ENCODE data around the gene SMARCA2. TPM values are rescaled to one million over a fixed set of nuclear protein-coding genes. Genes with fewer than 3 reads are reported as not detected.

The SMARCA2 gene
- total and polyA plus RNA-seq, 2 donors (not counting 1 experiment from before 2014, with no cell fraction given), result 75.3 to 250 TPM

DNA sequence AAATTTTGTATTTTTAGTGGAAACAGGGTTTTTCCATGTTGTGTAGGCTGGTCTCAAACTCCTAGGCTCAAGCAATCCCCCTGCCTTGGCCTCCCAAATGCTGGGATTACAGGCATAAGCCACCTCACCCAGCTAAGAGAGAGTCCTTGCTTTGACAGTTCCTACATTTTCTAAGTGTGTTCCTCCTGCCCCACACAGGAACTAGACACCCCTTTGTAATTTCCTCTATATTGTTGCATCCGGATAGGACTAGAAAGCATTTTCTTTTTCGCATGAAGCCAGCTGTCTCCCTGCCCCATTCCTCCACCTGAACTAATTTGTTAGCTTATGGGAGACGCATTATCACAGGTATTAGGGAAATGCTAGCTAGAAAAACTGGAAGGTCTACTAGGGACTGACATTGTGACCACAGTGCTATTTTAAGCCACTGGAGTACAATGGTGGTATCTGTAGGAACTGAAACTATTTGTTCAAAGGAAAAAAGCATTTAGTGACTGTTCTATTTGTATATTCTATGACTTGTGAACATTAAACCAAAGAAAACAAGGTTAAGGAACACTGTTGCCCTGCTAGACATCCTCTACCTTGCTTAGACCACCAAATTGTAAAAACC lies 214.1 kb downstream of the SMARCA2 start:
- DNase-seq, result peak; percentile 12
- TF ChIP-seq CTCF (IDR thresholded peaks at IDR 0.05) (no peak), EZH2 (IDR thresholded peaks at IDR 0.05; ENCODE audit: borderline replicate concordance, insufficient read depth, low read depth, low read length, poor library complexity, severe bottlenecking) (no peak)
- WGBS (ENCODE audit: insufficient coverage), result no CpG with 5 or more reads among the region's 3 CpGs
- no peaks in the 10 kb centered on the region for H3K27me3 ChIP-seq (replicated peaks in 1 of 4; ENCODE audit: control extremely low read depth in 1 of 4, control insufficient read depth in 3 of 4, insufficient read depth in 4 of 4, low read length in 3 of 4)
- no peaks in the 10 kb centered on the region for H4K20me1 ChIP-seq (ENCODE audit: control insufficient read depth, insufficient read depth, low read length, poor library complexity, severe bottlenecking)
- H3K4me2 ChIP-seq (replicated peaks; ENCODE audit: low read depth, low read length, poor library complexity, severe bottlenecking), result peak overlapping the region; percentile 64
- Mint-ChIP-seq H3K27ac (no peak overlapping the region), H3K4me3 (peak overlapping the region; percentile 37), H3K9me3 (ENCODE audit: insufficient read depth) (no peaks in the 10 kb centered on the region), H3K27me3 (peaks cover 4% of the 10 kb centered on the region), H3K4me1 (peaks cover 25% of the 10 kb centered on the region)
- no peaks in the 10 kb centered on the region for H3K79me2 ChIP-seq (ENCODE audit: control insufficient read depth, insufficient read depth, low read length)
- no peak for ATAC-seq (ENCODE audit: low read depth)
- intact Hi-C loops (cut with micrococcal nuclease), result no loop called here
- H3K4me1 ChIP-seq (ENCODE audit: control insufficient read depth in 2 of 2, insufficient read depth in 2 of 2, low read length in 2 of 2), result peaks cover 22 to 23% of the 10 kb centered on the region in 2 donors
- CTCF ChIA-PET, result interaction anchor here (0.9 kb wide), 1 partner anchor 145 kb away, joined by 3 read pairs; no protein-coding TSS in a partner anchor
- peak overlapping the region; percentile 45 for H3K9ac ChIP-seq (ENCODE audit: low read length)
- POLR2A ChIA-PET, result no interaction called here
- peaks cover 0 to 4% (median 0%) of the 10 kb centered on the region in 3 donors for H3K9me3 ChIP-seq (ENCODE audit: control extremely low read depth in 1 of 3, control insufficient read depth in 2 of 3, insufficient read depth in 1 of 3, low read length in 2 of 3)
- no peaks in the 10 kb centered on the region for H3K36me3 ChIP-seq (replicated peaks in 1 of 2; ENCODE audit: control extremely low read depth in 1 of 2, control insufficient read depth in 1 of 2, extremely low read depth in 1 of 2, insufficient read depth in 2 of 2, low read length in 1 of 2)
- no peak overlapping the region for H2AFZ ChIP-seq (ENCODE audit: insufficient read depth, low read depth, low read length, poor library complexity, severe bottlenecking)
- H3K27ac ChIP-seq (ENCODE audit: low read length in 2 of 2), result peak overlapping the region in 1 of 2 donors; percentile 27
- H3K4me3 ChIP-seq (ENCODE audit: control extremely low read depth in 1 of 5, extremely low read depth in 1 of 5, insufficient read depth in 1 of 5, low read depth in 2 of 5, low read length in 4 of 5), result peak overlapping the region in 1 of 5 experiments; percentile 27

- Mint-ChIP-seq H3K9me3 (ENCODE audit: insufficient read depth) (no peaks in the 10 kb centered on the region), H3K4me3 (no peak overlapping the region), H3K27ac (no peak overlapping the region), H3K4me1 (peaks cover 25% of the 10 kb centered on the region), H3K27me3 (peaks cover 5% of the 10 kb centered on the region)
- Histone ChIP-seq H2AFZ (ENCODE audit: insufficient read depth, low read depth, low read length, poor library complexity, severe bottlenecking) (no peak overlapping the region), H3K79me2 (ENCODE audit: control insufficient read depth, insufficient read depth, low read length) (no peaks in the 10 kb centered on the region), H3K27ac (ENCODE audit: low read length in 2 of 2) (no peak overlapping the region), H3K4me3 (ENCODE audit: control extremely low read depth in 1 of 5, extremely low read depth in 1 of 5, insufficient read depth in 1 of 5, low read depth in 2 of 5, low read length in 4 of 5) (no peak overlapping the region), H3K9me3 (ENCODE audit: control extremely low read depth in 1 of 3, control insufficient read depth in 2 of 3, insufficient read depth in 1 of 3, low read length in 2 of 3) (peaks cover 0 to 4% (median 0%) of the 10 kb centered on the region in 3 donors), H4K20me1 (ENCODE audit: control insufficient read depth, insufficient read depth, low read length, poor library complexity, severe bottlenecking) (no peaks in the 10 kb centered on the region), H3K9ac (ENCODE audit: low read length) (no peak overlapping the region), H3K4me1 (ENCODE audit: control insufficient read depth in 2 of 2, insufficient read depth in 2 of 2, low read length in 2 of 2) (peaks cover 22 to 23% of the 10 kb centered on the region in 2 donors), H3K4me2 (replicated peaks; ENCODE audit: low read depth, low read length, poor library complexity, severe bottlenecking) (no peak overlapping the region), H3K27me3 (replicated peaks in 1 of 4; ENCODE audit: control extremely low read depth in 1 of 4, control insufficient read depth in 3 of 4, insufficient read depth in 4 of 4, low read length in 3 of 4) (no peaks in the 10 kb centered on the region), H3K36me3 (replicated peaks in 1 of 2; ENCODE audit: control extremely low read depth in 1 of 2, control insufficient read depth in 1 of 2, extremely low read depth in 1 of 2, insufficient read depth in 2 of 2, low read length in 1 of 2) (no peaks in the 10 kb centered on the region)
- intact Hi-C loops (cut with micrococcal nuclease), result no loop called here
- ChIA-PET POLR2A (no interaction called here), CTCF (no interaction called here)
- DNase-seq, result no peak
- TF ChIP-seq CTCF (IDR thresholded peaks at IDR 0.05) (no peak), EZH2 (IDR thresholded peaks at IDR 0.05; ENCODE audit: borderline replicate concordance, insufficient read depth, low read depth, low read length, poor library complexity, severe bottlenecking) (no peak)
- no peak for ATAC-seq (ENCODE audit: low read depth)
- no CpG with 5 or more reads among the region's 2 CpGs for WGBS (ENCODE audit: insufficient coverage)
Measured at GRCh38 chr9:2230362-2230761, 215.2 kb downstream of the SMARCA2 start.
